SHP77 (cell line): ENCODE measurements around the gene SLPI.

Source experiments
- DNase-seq, 2 experiments: peaks; one replicate each; lab custom pipeline; 2025; lab: John Stamatoyannopoulos, UW

SLPI gene

GRCh38 chr20:45269754-45270270, 15.4 kb upstream of the SLPI start:
- DNase-seq: no peak

GRCh38 chr20:45269056-45269455, 14.7 kb upstream of the SLPI start:
- no peak for DNase-seq

GRCh38 chr20:45268531-45268930, 14.2 kb upstream of the SLPI start:
- no peak for DNase-seq

- DNase-seq: no peak
Measured at GRCh38 chr20:45266977-45267376, 12.6 kb upstream of the SLPI start.

GRCh38 chr20:45263556-45264266, 9.3 kb upstream of the SLPI start:
- no peak for DNase-seq

- DNase-seq: no peak
Measured at GRCh38 chr20:45258664-45259063, 4.3 kb upstream of the SLPI start.

- DNase-seq: no peak
Measured at GRCh38 chr20:45258259-45258658, 3.9 kb upstream of the SLPI start.

- no peak for DNase-seq
Measured at GRCh38 chr20:45257711-45258110, 3.3 kb upstream of the SLPI start.

- DNase-seq: no peak
Measured at GRCh38 chr20:45257161-45257560, 2.8 kb upstream of the SLPI start.

GRCh38 chr20:45253261-45253660, 1.1 kb downstream of the SLPI start:
- no peak for DNase-seq

- DNase-seq: no peak
Measured at GRCh38 chr20:45251884-45252560, 2.3 kb downstream of the SLPI start.

GRCh38 chr20:45248609-45249008, 5.8 kb downstream of the SLPI start:
- no peak for DNase-seq

GRCh38 chr20:45247865-45248264, 6.5 kb downstream of the SLPI start:
- no peak for DNase-seq

- no peak for DNase-seq
Measured at GRCh38 chr20:45246109-45246508, 8.3 kb downstream of the SLPI start.

- no peak for DNase-seq
Measured at GRCh38 chr20:45238139-45238538, 16.2 kb downstream of the SLPI start.

- no peak for DNase-seq
Measured at GRCh38 chr20:45235995-45236394, 18.4 kb downstream of the SLPI start.

GRCh38 chr20:45230631-45231030, 23.7 kb downstream of the SLPI start:
- no peak for DNase-seq

- no peak for DNase-seq
Measured at GRCh38 chr20:45229264-45230056, 24.9 kb downstream of the SLPI start.

GRCh38 chr20:45226287-45226686, 28.1 kb downstream of the SLPI start:
- no peak for DNase-seq

GRCh38 chr20:45223136-45223535, 31.2 kb downstream of the SLPI start:
- DNase-seq: no peak

- no peak for DNase-seq
Measured at GRCh38 chr20:45221076-45221475, 33.3 kb downstream of the SLPI start, which contains the start of gene SEMG2. Gene SEMG2 (plus strand): TSS chr20:45221373. CDS start chr20:45221390, 17 bp downstream.

- DNase-seq: no peak
Measured at GRCh38 chr20:45218636-45219035, 35.7 kb downstream of the SLPI start.

- no peak for DNase-seq
Measured at GRCh38 chr20:45218124-45218523, 36.2 kb downstream of the SLPI start.
